ENCODE results near the gene KISS1. TPM values are rescaled to one million over a fixed set of nuclear protein-coding genes. Genes with fewer than 3 reads are reported as not detected.

KISS1 gene
- total RNA-seq, 1 experiment from 2014 or later = 1.3 TPM

DNA sequence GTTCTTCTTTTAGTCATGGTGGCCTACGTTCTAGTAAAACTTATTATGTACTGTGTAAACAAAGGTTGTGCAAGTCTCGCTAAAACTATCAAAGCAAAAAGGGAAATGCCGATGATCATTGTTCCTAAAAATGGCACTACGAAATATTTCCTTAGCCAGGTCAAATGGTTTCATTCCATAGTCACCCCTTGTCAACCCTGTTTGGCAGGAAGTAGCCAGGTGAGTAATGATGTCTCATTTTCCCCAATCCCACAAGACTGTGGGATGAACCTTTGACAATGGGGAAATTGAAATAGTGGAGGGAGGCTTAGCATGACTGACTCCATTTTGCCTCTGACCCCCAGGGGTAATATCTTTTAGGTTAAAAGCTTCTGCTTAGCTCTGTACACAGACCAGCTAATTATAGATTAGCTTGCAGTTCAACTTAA is 24.5 kb downstream of the KISS1 start (continued):
- TF ChIP-seq, protein P1, sequence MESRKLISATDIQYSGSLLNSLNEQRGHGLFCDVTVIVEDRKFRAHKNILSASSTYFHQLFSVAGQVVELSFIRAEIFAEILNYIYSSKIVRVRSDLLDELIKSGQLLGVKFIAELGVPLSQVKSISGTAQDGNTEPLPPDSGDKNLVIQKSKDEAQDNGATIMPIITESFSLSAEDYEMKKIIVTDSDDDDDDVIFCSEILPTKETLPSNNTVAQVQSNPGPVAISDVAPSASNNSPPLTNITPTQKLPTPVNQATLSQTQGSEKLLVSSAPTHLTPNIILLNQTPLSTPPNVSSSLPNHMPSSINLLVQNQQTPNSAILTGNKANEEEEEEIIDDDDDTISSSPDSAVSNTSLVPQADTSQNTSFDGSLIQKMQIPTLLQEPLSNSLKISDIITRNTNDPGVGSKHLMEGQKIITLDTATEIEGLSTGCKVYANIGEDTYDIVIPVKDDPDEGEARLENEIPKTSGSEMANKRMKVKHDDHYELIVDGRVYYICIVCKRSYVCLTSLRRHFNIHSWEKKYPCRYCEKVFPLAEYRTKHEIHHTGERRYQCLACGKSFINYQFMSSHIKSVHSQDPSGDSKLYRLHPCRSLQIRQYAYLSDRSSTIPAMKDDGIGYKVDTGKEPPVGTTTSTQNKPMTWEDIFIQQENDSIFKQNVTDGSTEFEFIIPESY (IDR thresholded peaks at IDR 0.05; ENCODE audit: extremely low read depth, insufficient replicate concordance, low read length) = peak; percentile 68

DNA sequence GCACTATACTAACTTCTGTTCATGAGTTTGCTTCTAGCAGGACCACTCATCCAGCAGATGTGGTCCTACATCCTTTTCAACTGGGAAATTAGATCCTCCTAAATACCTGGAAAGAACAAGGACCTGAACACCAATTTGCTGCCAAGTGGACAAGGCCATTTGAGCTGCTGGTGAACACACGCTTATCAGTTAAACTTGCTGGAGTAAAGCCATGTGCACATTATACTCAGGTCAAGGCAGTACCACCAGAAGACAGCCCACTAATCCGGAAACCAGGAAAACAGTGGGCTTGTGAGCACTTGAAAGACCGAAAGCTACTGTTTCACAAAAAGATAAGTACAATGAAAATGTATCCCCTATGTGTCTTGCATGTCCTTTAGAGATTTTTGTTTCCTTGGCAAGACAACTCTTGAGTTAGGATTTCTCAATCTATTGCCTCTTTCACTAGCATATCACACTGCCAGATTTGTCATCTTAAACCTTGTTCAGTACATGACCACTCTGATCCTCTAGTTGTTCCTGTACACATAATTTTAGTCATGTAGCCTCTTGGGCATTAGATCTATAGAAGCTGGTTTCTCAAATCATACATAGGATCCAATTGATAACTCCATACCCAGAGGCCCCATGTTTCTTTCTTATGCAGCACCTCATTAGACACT is 25.7 kb downstream of the KISS1 start:
- BruUV-seq (replicated peaks) = no TSS peak
- peaks cover 4 to 13% of the 10 kb centered on the region in 2 experiments; a peak in 1 of 4 replicates for H3K9me3 ChIP-seq (ENCODE audit: control insufficient read depth in 1 of 2, insufficient read depth in 1 of 2, low read depth in 1 of 2, low read length in 2 of 2)
- H3K36me3 ChIP-seq (ENCODE audit: control insufficient read depth in 1 of 2, insufficient read depth in 2 of 2, low read length in 2 of 2) = no peaks in the 10 kb centered on the region
- H3K4me1 ChIP-seq (ENCODE audit: control insufficient read depth in 1 of 2, insufficient read depth in 2 of 2, low read length in 2 of 2) = peaks cover 10 to 48% of the 10 kb centered on the region in 2 experiments; a peak in 3 of 4 replicates
- POLR2A ChIA-PET = no interaction called here
- TF ChIP-seq, protein P2, sequence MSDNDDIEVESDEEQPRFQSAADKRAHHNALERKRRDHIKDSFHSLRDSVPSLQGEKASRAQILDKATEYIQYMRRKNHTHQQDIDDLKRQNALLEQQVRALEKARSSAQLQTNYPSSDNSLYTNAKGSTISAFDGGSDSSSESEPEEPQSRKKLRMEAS (IDR thresholded peaks at IDR 0.05) = no peak
- TF ChIP-seq ZNF274 (IDR thresholded peaks at IDR 0.05; ENCODE audit: low read depth, low read length) (no peak), CEBPB (IDR thresholded peaks at IDR 0.05; ENCODE audit: low read depth) (no peak), EZH2phosphoT487 (IDR thresholded peaks at IDR 0.05; ENCODE audit: borderline replicate concordance) (no peak), RAD21 (IDR thresholded peaks at IDR 0.05; ENCODE audit: low read depth) (no peak), POLR2A (IDR thresholded peaks at IDR 0.05; ENCODE audit: borderline replicate concordance, extremely low read depth, insufficient read depth, insufficient read length) (no peak), ELF1 (IDR thresholded peaks at IDR 0.05; ENCODE audit: borderline replicate concordance, low read depth) (no peak), FOSL1 (IDR thresholded peaks at IDR 0.05; ENCODE audit: low read depth) (no peak), POLR2AphosphoS5 (IDR thresholded peaks at IDR 0.05; ENCODE audit: low read depth, low read length) (no peak), CBX3 (IDR thresholded peaks at IDR 0.05; ENCODE audit: low read depth) (no peak)
- TF ChIP-seq, protein P1 (IDR thresholded peaks at IDR 0.05; ENCODE audit: extremely low read depth, insufficient replicate concordance, low read length) = no peak
- TF ChIP-seq, protein P3, sequence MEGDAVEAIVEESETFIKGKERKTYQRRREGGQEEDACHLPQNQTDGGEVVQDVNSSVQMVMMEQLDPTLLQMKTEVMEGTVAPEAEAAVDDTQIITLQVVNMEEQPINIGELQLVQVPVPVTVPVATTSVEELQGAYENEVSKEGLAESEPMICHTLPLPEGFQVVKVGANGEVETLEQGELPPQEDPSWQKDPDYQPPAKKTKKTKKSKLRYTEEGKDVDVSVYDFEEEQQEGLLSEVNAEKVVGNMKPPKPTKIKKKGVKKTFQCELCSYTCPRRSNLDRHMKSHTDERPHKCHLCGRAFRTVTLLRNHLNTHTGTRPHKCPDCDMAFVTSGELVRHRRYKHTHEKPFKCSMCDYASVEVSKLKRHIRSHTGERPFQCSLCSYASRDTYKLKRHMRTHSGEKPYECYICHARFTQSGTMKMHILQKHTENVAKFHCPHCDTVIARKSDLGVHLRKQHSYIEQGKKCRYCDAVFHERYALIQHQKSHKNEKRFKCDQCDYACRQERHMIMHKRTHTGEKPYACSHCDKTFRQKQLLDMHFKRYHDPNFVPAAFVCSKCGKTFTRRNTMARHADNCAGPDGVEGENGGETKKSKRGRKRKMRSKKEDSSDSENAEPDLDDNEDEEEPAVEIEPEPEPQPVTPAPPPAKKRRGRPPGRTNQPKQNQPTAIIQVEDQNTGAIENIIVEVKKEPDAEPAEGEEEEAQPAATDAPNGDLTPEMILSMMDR (IDR thresholded peaks at IDR 0.05 in 2 of 3, conservative IDR thresholded peaks at IDR 0.05 in 1 of 3; ENCODE audit: borderline replicate concordance in 1 of 3, insufficient read depth in 1 of 3, low read depth in 2 of 3, low read length in 2 of 3) = no peak
- TF ChIP-seq, protein P4, sequence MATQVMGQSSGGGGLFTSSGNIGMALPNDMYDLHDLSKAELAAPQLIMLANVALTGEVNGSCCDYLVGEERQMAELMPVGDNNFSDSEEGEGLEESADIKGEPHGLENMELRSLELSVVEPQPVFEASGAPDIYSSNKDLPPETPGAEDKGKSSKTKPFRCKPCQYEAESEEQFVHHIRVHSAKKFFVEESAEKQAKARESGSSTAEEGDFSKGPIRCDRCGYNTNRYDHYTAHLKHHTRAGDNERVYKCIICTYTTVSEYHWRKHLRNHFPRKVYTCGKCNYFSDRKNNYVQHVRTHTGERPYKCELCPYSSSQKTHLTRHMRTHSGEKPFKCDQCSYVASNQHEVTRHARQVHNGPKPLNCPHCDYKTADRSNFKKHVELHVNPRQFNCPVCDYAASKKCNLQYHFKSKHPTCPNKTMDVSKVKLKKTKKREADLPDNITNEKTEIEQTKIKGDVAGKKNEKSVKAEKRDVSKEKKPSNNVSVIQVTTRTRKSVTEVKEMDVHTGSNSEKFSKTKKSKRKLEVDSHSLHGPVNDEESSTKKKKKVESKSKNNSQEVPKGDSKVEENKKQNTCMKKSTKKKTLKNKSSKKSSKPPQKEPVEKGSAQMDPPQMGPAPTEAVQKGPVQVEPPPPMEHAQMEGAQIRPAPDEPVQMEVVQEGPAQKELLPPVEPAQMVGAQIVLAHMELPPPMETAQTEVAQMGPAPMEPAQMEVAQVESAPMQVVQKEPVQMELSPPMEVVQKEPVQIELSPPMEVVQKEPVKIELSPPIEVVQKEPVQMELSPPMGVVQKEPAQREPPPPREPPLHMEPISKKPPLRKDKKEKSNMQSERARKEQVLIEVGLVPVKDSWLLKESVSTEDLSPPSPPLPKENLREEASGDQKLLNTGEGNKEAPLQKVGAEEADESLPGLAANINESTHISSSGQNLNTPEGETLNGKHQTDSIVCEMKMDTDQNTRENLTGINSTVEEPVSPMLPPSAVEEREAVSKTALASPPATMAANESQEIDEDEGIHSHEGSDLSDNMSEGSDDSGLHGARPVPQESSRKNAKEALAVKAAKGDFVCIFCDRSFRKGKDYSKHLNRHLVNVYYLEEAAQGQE (IDR thresholded peaks at IDR 0.05; ENCODE audit: low read depth) = no peak
- H2AFZ ChIP-seq (ENCODE audit: low read depth, low read length, poor library complexity, severe bottlenecking) = no peak overlapping the region
- no peaks in the 10 kb centered on the region for H3K27me3 ChIP-seq (ENCODE audit: insufficient read depth, low read length)
- DNase-seq (ENCODE audit: low read depth, low spot score) = no peak
- intact Hi-C loops (cut with micrococcal nuclease) = no loop called here
- no peak overlapping the region for H3K4me3 ChIP-seq (replicated peaks in 1 of 2; ENCODE audit: low read depth in 1 of 2, low read length in 2 of 2)
- H3K79me2 ChIP-seq (ENCODE audit: insufficient read depth, low read length) = no peaks in the 10 kb centered on the region
- RAD21 ChIA-PET (ENCODE audit: low non-redundant PET in 1 of 2, low total read pairs in 2 of 2, uncharacterized antibody in 2 of 2, unreplicated experiment in 2 of 2) = no interaction called here
- H3K27ac ChIP-seq (ENCODE audit: low read depth, low read length) = no peak overlapping the region
- H3K4me2 ChIP-seq (ENCODE audit: low read length) = no peak overlapping the region
- CTCF ChIA-PET = no interaction called here
- H3K9ac ChIP-seq (ENCODE audit: low read length) = no peak overlapping the region
- ATAC-seq = no peak
- no peaks in the 10 kb centered on the region for H4K20me1 ChIP-seq (ENCODE audit: insufficient read depth)
- no peaks in the 10 kb centered on the region for H3K9me2 ChIP-seq (ENCODE audit: insufficient read depth)
